MM.1S (cell line): Measurements from ENCODE around the gene AGBL1.
A peak's percentile ranks its signal among the peaks of the same experiment; 100 is the strongest.

Experiments
- DNase-seq: peaks from one replicate; pipeline ENCODE4 v3.0.0-alpha.2; 2015
- H2AFZ ChIP-seq: fragments of 300-600 bp; sonication (generic); 2 replicates; pipeline ENCODE4 v1.6.0; 2016; ENCODE audit warnings: antibody characterized with exemption, low read length
- H3F3A ChIP-seq: fragments of 300-600 bp; sonication (generic); 2 replicates; pipeline ENCODE4 v1.6.1; 2016; ENCODE audit warnings: mild to moderate bottlenecking, antibody characterized with exemption, low read length, moderate library complexity, mixed read lengths; ENCODE audit not compliant: insufficient read depth
- H3K27ac ChIP-seq: fragments of 300-600 bp; sonication (generic); 2 replicates; pipeline ENCODE4 v1.5.1; 2016; ENCODE audit warnings: mild to moderate bottlenecking, low read length
- H3K27me3 ChIP-seq: fragments of 300-600 bp; sonication (generic); replicated peaks from 2 replicates; pipeline ENCODE4 v1.6.0; 2016; ENCODE audit warnings: low read length; ENCODE audit not compliant: insufficient read depth
- H3K36me3 ChIP-seq: fragments of 300-600 bp; sonication (generic); replicated peaks from 2 replicates; pipeline ENCODE4 v1.6.1; 2016; ENCODE audit warnings: mild to moderate bottlenecking, low read length, mixed read lengths; ENCODE audit not compliant: insufficient read depth
- H3K4me1 ChIP-seq: fragments of 300-600 bp; sonication (generic); 2 replicates; pipeline ENCODE4 v1.6.1; 2016; ENCODE audit warnings: low read length, mixed read lengths
- H3K4me2 ChIP-seq: fragments of 300-600 bp; sonication (generic); 2 replicates; pipeline ENCODE4 v1.6.0; 2016; ENCODE audit warnings: low read depth, low read length
- H3K4me3 ChIP-seq: fragments of 300-600 bp; sonication (generic); 2 replicates; pipeline ENCODE4 v1.5.1; 2016; ENCODE audit warnings: low read length, mixed read lengths
- H3K79me2 ChIP-seq: fragments of 300-600 bp; sonication (generic); 2 replicates; pipeline ENCODE4 v1.6.1; 2016; ENCODE audit warnings: mixed run types, low read length, mixed read lengths
- H3K9ac ChIP-seq: fragments of 300-600 bp; sonication (generic); 2 replicates; pipeline ENCODE4 v1.6.1; 2016; ENCODE audit warnings: low read length, mixed read lengths
- H3K9me2 ChIP-seq: fragments of 300-600 bp; sonication (generic); replicated peaks from 2 replicates; pipeline ENCODE4 v1.6.1; 2016; ENCODE audit warnings: mild to moderate bottlenecking, low read length, mixed read lengths; ENCODE audit not compliant: insufficient read depth
- H3K9me3 ChIP-seq: fragments of 300-600 bp; sonication (generic); replicated peaks from 2 replicates; pipeline ENCODE4 v1.6.1; 2016; ENCODE audit warnings: mild to moderate bottlenecking, low read length, mixed read lengths; ENCODE audit not compliant: insufficient read depth
- H4K20me1 ChIP-seq: fragments of 300-600 bp; sonication (generic); 2 replicates; pipeline ENCODE4 v1.6.1; 2016; ENCODE audit warnings: mild to moderate bottlenecking, low read length, moderate library complexity, mixed read lengths; ENCODE audit not compliant: insufficient read depth
- EZH2 ChIP-seq: fragments of 300-600 bp; sonication (generic); optimal IDR thresholded peaks from 2 replicates; pipeline ENCODE3; 2017; ENCODE audit warnings: low read depth, mild to moderate bottlenecking, antibody characterized with exemption, low read length, mixed read lengths
- EZH2phosphoT487 ChIP-seq: fragments of 300-600 bp; sonication (generic); IDR thresholded peaks from 2 replicates; pipeline ENCODE4 v1.6.1; 2018; ENCODE audit warnings: antibody characterized with exemption, low read length
- TF ChIP-seq, protein P1 (sequence below): fragments of 300-600 bp; sonication (generic); IDR thresholded peaks from 2 replicates; pipeline ENCODE4 v1.5.1; 2016; ENCODE audit warnings: antibody characterized with exemption, low read length, mixed read lengths

Gene AGBL1

DNA sequence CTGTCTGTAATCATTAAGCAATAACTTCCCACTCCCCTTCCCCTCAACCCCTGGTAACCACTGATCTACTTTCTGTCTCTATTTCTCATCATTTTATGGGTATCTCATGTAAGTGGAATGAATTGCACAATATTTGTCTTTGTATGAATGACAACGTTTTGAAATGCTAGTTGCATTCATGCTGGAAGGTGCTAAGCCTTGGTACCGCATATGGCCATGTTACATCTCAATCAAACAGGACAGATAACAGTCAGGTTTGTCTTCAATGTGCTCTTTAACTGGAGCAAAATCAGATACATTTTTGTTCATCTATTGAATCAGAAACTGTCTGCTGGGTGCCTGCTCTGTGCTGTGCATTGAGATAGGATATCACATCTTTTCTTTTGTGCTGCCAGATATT is 134.2 kb downstream of the AGBL1 start:
- peaks cover 4% of the 10 kb centered on the region; the same call in 1 of the 2 replicates for H3K4me1 ChIP-seq
- no peak overlapping the region for H3K4me3 ChIP-seq
- no peak overlapping the region for H3K9ac ChIP-seq
- H3K9me3 ChIP-seq: no peaks in the 10 kb centered on the region
- H3K4me2 ChIP-seq: 0 out of 2 replicates have a peak overlapping the region, but pooled peaks have one; percentile 83
- H4K20me1 ChIP-seq: no peaks in the 10 kb centered on the region
- no peaks in the 10 kb centered on the region for H3K9me2 ChIP-seq
- no peak for DNase-seq
- no peaks in the 10 kb centered on the region for H3K79me2 ChIP-seq
- peaks cover 5% of the 10 kb centered on the region for H3F3A ChIP-seq
- 0 out of 2 replicates have a peak overlapping the region, but pooled peaks have one; percentile 97 for H2AFZ ChIP-seq
- no peaks in the 10 kb centered on the region for H3K36me3 ChIP-seq
- H3K27ac ChIP-seq: no peak overlapping the region
- H3K27me3 ChIP-seq: no peaks in the 10 kb centered on the region
- TF ChIP-seq EZH2phosphoT487 (no peak), EZH2 (no peak)
- TF ChIP-seq, protein P1, sequence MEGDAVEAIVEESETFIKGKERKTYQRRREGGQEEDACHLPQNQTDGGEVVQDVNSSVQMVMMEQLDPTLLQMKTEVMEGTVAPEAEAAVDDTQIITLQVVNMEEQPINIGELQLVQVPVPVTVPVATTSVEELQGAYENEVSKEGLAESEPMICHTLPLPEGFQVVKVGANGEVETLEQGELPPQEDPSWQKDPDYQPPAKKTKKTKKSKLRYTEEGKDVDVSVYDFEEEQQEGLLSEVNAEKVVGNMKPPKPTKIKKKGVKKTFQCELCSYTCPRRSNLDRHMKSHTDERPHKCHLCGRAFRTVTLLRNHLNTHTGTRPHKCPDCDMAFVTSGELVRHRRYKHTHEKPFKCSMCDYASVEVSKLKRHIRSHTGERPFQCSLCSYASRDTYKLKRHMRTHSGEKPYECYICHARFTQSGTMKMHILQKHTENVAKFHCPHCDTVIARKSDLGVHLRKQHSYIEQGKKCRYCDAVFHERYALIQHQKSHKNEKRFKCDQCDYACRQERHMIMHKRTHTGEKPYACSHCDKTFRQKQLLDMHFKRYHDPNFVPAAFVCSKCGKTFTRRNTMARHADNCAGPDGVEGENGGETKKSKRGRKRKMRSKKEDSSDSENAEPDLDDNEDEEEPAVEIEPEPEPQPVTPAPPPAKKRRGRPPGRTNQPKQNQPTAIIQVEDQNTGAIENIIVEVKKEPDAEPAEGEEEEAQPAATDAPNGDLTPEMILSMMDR: no peak

DNA sequence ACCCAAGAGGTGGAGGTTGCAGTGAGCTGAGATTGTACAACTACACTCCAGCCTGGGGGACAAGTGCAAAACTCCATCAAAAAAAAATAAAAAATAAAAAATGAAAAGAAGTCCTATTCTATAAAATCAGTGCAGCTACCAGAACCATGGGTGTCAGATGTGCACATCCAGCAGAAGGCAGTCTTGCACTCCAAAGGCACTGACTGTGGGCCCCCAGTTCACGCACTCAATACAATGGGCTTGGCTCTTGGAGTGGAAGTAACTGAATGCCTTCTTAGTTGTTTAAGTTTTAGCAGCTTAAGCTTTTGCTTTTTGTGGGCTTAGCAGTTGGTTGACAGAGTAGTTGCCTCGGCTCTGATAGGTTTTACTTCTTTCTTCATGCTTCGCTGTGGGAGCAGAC is 141.4 kb downstream of the AGBL1 start:
- H3K36me3 ChIP-seq: no peaks in the 10 kb centered on the region
- H3F3A ChIP-seq: no peaks in the 10 kb centered on the region
- no peak overlapping the region for H3K27ac ChIP-seq
- no peaks in the 10 kb centered on the region for H3K9me3 ChIP-seq
- no peaks in the 10 kb centered on the region for H4K20me1 ChIP-seq
- no peak overlapping the region for H2AFZ ChIP-seq
- H3K79me2 ChIP-seq: no peaks in the 10 kb centered on the region
- no peak overlapping the region for H3K9ac ChIP-seq
- no peaks in the 10 kb centered on the region for H3K4me1 ChIP-seq
- TF ChIP-seq EZH2 (no peak), EZH2phosphoT487 (no peak)
- TF ChIP-seq, protein P1: no peak
- no peak overlapping the region for H3K4me3 ChIP-seq
- no peak for DNase-seq
- no peak overlapping the region for H3K4me2 ChIP-seq
- no peaks in the 10 kb centered on the region for H3K27me3 ChIP-seq
- no peaks in the 10 kb centered on the region for H3K9me2 ChIP-seq

DNA sequence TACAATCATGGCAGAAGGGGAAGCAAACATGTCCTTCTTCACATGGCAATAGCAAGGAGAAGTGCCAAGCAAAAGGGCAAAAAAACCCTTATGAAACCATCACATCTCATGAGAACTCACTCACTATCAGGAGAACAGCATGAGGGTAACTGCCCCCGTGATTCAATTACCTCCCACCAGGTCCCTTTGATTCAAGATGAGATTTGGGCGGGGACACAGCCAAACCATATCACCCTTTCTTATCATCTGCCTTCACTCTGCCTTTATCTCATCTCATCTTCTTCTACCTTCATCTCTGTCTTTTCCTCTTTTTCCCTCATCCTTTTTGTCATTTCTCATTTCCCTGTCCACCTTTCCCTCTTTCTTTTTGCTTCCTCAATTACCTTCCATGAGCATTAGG is 149.6 kb downstream of the AGBL1 start:
- H3K27ac ChIP-seq: no peak overlapping the region
- H3K9me3 ChIP-seq: no peaks in the 10 kb centered on the region
- H4K20me1 ChIP-seq: no peaks in the 10 kb centered on the region
- no peaks in the 10 kb centered on the region for H3K36me3 ChIP-seq
- no peaks in the 10 kb centered on the region for H3K79me2 ChIP-seq
- no peaks in the 10 kb centered on the region for H3K4me1 ChIP-seq
- no peak overlapping the region for H2AFZ ChIP-seq
- H3K9me2 ChIP-seq: no peaks in the 10 kb centered on the region
- no peaks in the 10 kb centered on the region for H3K27me3 ChIP-seq
- no peak overlapping the region for H3K9ac ChIP-seq
- TF ChIP-seq EZH2phosphoT487: no peak
- TF ChIP-seq, protein P1: no peak
- no peak for TF ChIP-seq EZH2
- DNase-seq: no peak
- H3F3A ChIP-seq: no peaks in the 10 kb centered on the region
- no peak overlapping the region for H3K4me2 ChIP-seq
- no peak overlapping the region for H3K4me3 ChIP-seq
